ENCODE measurements around the gene ZFP36L1.
A peak's percentile ranks its signal among the peaks of the same experiment; 100 is the strongest.

The ZFP36L1 gene

GRCh38 chr14:68777644-68778043, 15.2 kb downstream of the ZFP36L1 start:
- H3K18ac ChIP-seq (ENCODE audit: low read length), result no peak overlapping the region
- no peak overlapping the region for H2AK5ac ChIP-seq (ENCODE audit: low read length)
- H3K79me1 ChIP-seq (ENCODE audit: low read length), result peaks cover 5% of the 10 kb centered on the region
- H3K36me3 ChIP-seq (ENCODE audit: control insufficient read depth in 1 of 2, insufficient read depth in 2 of 2, low read length in 2 of 2), result no peaks in the 10 kb centered on the region
- no peaks in the 10 kb centered on the region for H3K27me3 ChIP-seq (ENCODE audit: insufficient read depth, low read length)
- no peak overlapping the region for H3K4me3 ChIP-seq (ENCODE audit: low read depth, low read length)
- WGBS (ENCODE audit: extremely low coverage, insufficient coverage, insufficient read length), result no CpG with 5 or more reads among the region's 1 CpG
- peaks cover 4 to 13% of the 10 kb centered on the region in 2 experiments for H3K4me1 ChIP-seq (ENCODE audit: control insufficient read depth in 1 of 2, insufficient read depth in 2 of 2, low read length in 2 of 2)
- no peak overlapping the region for H3K14ac ChIP-seq (ENCODE audit: low read length)
- no peak overlapping the region for H3K23ac ChIP-seq (ENCODE audit: low read length)
- no peak overlapping the region for H3K4me2 ChIP-seq (ENCODE audit: low read length)
- DNase-seq, result no peak
- H4K91ac ChIP-seq (ENCODE audit: low read depth, low read length), result no peak overlapping the region
- H3K4ac ChIP-seq (ENCODE audit: low read depth, low read length), result no peak overlapping the region
- no peak overlapping the region for H4K12ac ChIP-seq (ENCODE audit: low read depth, low read length)
- no peak overlapping the region for H2BK5ac ChIP-seq (ENCODE audit: low read depth, low read length, poor library complexity)
- no peak overlapping the region for H2BK12ac ChIP-seq (ENCODE audit: low read length)
- no peak overlapping the region for H3K27ac ChIP-seq (ENCODE audit: low read depth, low read length)
- no peak overlapping the region for H3K9ac ChIP-seq (ENCODE audit: low read length)
- H2BK120ac ChIP-seq (ENCODE audit: insufficient read depth, low read length, poor library complexity), result no peak overlapping the region
- no peaks in the 10 kb centered on the region for H3K9me3 ChIP-seq (ENCODE audit: insufficient read depth, low read depth, low read length)
- no peak overlapping the region for H2AFZ ChIP-seq (ENCODE audit: insufficient read depth, low read length, poor library complexity)
- no peaks in the 10 kb centered on the region for H3K79me2 ChIP-seq (ENCODE audit: control insufficient read depth, insufficient read depth, low read length, poor library complexity)
- H4K8ac ChIP-seq (ENCODE audit: low read depth, low read length), result no peak overlapping the region

- H2AFZ ChIP-seq (ENCODE audit: insufficient read depth, low read length, poor library complexity), result no peak overlapping the region
- H3K4ac ChIP-seq (ENCODE audit: low read depth, low read length), result no peak overlapping the region
- H4K91ac ChIP-seq (ENCODE audit: low read depth, low read length), result no peak overlapping the region
- no peak overlapping the region for H3K18ac ChIP-seq (ENCODE audit: low read length)
- no peak overlapping the region for H3K4me2 ChIP-seq (ENCODE audit: low read length)
- H2BK120ac ChIP-seq (ENCODE audit: insufficient read depth, low read length, poor library complexity), result no peak overlapping the region
- H3K9ac ChIP-seq (ENCODE audit: low read length), result no peak overlapping the region
- no peak overlapping the region for H2BK12ac ChIP-seq (ENCODE audit: low read length)
- H4K12ac ChIP-seq (ENCODE audit: low read depth, low read length), result no peak overlapping the region
- no CpG with 5 or more reads among the region's 6 CpGs for WGBS (ENCODE audit: extremely low coverage, insufficient coverage, insufficient read length)
- no peak overlapping the region for H3K27ac ChIP-seq (ENCODE audit: low read depth, low read length)
- H3K79me2 ChIP-seq (ENCODE audit: control insufficient read depth, insufficient read depth, low read length, poor library complexity), result no peaks in the 10 kb centered on the region
- no peaks in the 10 kb centered on the region for H3K9me3 ChIP-seq (ENCODE audit: insufficient read depth, low read depth, low read length)
- H3K79me1 ChIP-seq (ENCODE audit: low read length), result peaks cover 2% of the 10 kb centered on the region
- H2BK5ac ChIP-seq (ENCODE audit: low read depth, low read length, poor library complexity), result no peak overlapping the region
- H3K36me3 ChIP-seq (ENCODE audit: control insufficient read depth in 1 of 2, insufficient read depth in 2 of 2, low read length in 2 of 2), result no peaks in the 10 kb centered on the region
- H3K23ac ChIP-seq (ENCODE audit: low read length), result no peak overlapping the region
- no peak overlapping the region for H4K8ac ChIP-seq (ENCODE audit: low read depth, low read length)
- H3K27me3 ChIP-seq (ENCODE audit: insufficient read depth, low read length), result no peaks in the 10 kb centered on the region
- H2AK5ac ChIP-seq (ENCODE audit: low read length), result peak overlapping the region; percentile 35
- no peak overlapping the region for H3K4me3 ChIP-seq (ENCODE audit: low read depth, low read length)
- peaks cover 4 to 9% of the 10 kb centered on the region in 2 experiments for H3K4me1 ChIP-seq (ENCODE audit: control insufficient read depth in 1 of 2, insufficient read depth in 2 of 2, low read length in 2 of 2)
- H3K14ac ChIP-seq (ENCODE audit: low read length), result no peak overlapping the region
- no peak for DNase-seq
Measured at GRCh38 chr14:68775614-68776126, 17.2 kb downstream of the ZFP36L1 start.

- no peak overlapping the region for H2BK5ac ChIP-seq (ENCODE audit: low read depth, low read length, poor library complexity)
- no peaks in the 10 kb centered on the region for H3K9me3 ChIP-seq (ENCODE audit: insufficient read depth, low read depth, low read length)
- H3K27ac ChIP-seq (ENCODE audit: low read depth, low read length), result no peak overlapping the region
- WGBS (ENCODE audit: extremely low coverage, insufficient coverage, insufficient read length), result no CpG with 5 or more reads among the region's 4 CpGs
- no peak overlapping the region for H4K8ac ChIP-seq (ENCODE audit: low read depth, low read length)
- no peak overlapping the region for H3K23ac ChIP-seq (ENCODE audit: low read length)
- peak in 1 of 2 donors; percentile 50 for DNase-seq
- H3K27me3 ChIP-seq (ENCODE audit: insufficient read depth, low read length), result no peaks in the 10 kb centered on the region
- H2BK120ac ChIP-seq (ENCODE audit: insufficient read depth, low read length, poor library complexity), result no peak overlapping the region
- no peak overlapping the region for H3K14ac ChIP-seq (ENCODE audit: low read length)
- no peak overlapping the region for H2BK12ac ChIP-seq (ENCODE audit: low read length)
- H3K79me2 ChIP-seq (ENCODE audit: control insufficient read depth, insufficient read depth, low read length, poor library complexity), result no peaks in the 10 kb centered on the region
- H2AFZ ChIP-seq (ENCODE audit: insufficient read depth, low read length, poor library complexity), result no peak overlapping the region
- no peak overlapping the region for H3K9ac ChIP-seq (ENCODE audit: low read length)
- no peak overlapping the region for H3K4ac ChIP-seq (ENCODE audit: low read depth, low read length)
- no peak overlapping the region for H3K18ac ChIP-seq (ENCODE audit: low read length)
- no peak overlapping the region for H2AK5ac ChIP-seq (ENCODE audit: low read length)
- peaks cover 2% of the 10 kb centered on the region for H3K79me1 ChIP-seq (ENCODE audit: low read length)
- no peak overlapping the region for H4K91ac ChIP-seq (ENCODE audit: low read depth, low read length)
- no peaks in the 10 kb centered on the region for H3K36me3 ChIP-seq (ENCODE audit: control insufficient read depth in 1 of 2, insufficient read depth in 2 of 2, low read length in 2 of 2)
- H3K4me1 ChIP-seq (ENCODE audit: control insufficient read depth in 1 of 2, insufficient read depth in 2 of 2, low read length in 2 of 2), result peaks cover 0 to 2% of the 10 kb centered on the region in 2 experiments
- no peak overlapping the region for H3K4me2 ChIP-seq (ENCODE audit: low read length)
- no peak overlapping the region for H4K12ac ChIP-seq (ENCODE audit: low read depth, low read length)
- H3K4me3 ChIP-seq (ENCODE audit: low read depth, low read length), result no peak overlapping the region
Measured at GRCh38 chr14:68774771-68775613, 17.9 kb downstream of the ZFP36L1 start.

- Histone ChIP-seq H2AFZ (ENCODE audit: insufficient read depth, low read length, poor library complexity) (no peak overlapping the region), H4K12ac (ENCODE audit: low read depth, low read length) (no peak overlapping the region), H3K23ac (ENCODE audit: low read length) (no peak overlapping the region), H2BK5ac (ENCODE audit: low read depth, low read length, poor library complexity) (no peak overlapping the region), H3K4ac (ENCODE audit: low read depth, low read length) (no peak overlapping the region), H2BK12ac (ENCODE audit: low read length) (no peak overlapping the region), H4K91ac (ENCODE audit: low read depth, low read length) (no peak overlapping the region), H2AK5ac (ENCODE audit: low read length) (peak overlapping the region; percentile 59), H3K4me3 (ENCODE audit: low read depth, low read length) (no peak overlapping the region), H4K8ac (ENCODE audit: low read depth, low read length) (no peak overlapping the region), H3K9me3 (ENCODE audit: insufficient read depth, low read depth, low read length) (no peaks in the 10 kb centered on the region), H3K4me2 (ENCODE audit: low read length) (no peak overlapping the region), H3K27me3 (ENCODE audit: insufficient read depth, low read length) (no peaks in the 10 kb centered on the region), H3K14ac (ENCODE audit: low read length) (no peak overlapping the region), H3K79me1 (ENCODE audit: low read length) (no peaks in the 10 kb centered on the region), H3K4me1 (ENCODE audit: control insufficient read depth in 1 of 2, insufficient read depth in 2 of 2, low read length in 2 of 2) (no peaks in the 10 kb centered on the region), H2BK120ac (ENCODE audit: insufficient read depth, low read length, poor library complexity) (no peak overlapping the region), H3K27ac (ENCODE audit: low read depth, low read length) (no peak overlapping the region), H3K79me2 (ENCODE audit: control insufficient read depth, insufficient read depth, low read length, poor library complexity) (no peaks in the 10 kb centered on the region), H3K9ac (ENCODE audit: low read length) (no peak overlapping the region), H3K36me3 (ENCODE audit: control insufficient read depth in 1 of 2, insufficient read depth in 2 of 2, low read length in 2 of 2) (no peaks in the 10 kb centered on the region), H3K18ac (ENCODE audit: low read length) (no peak overlapping the region)
- no peak for DNase-seq
- WGBS (ENCODE audit: extremely low coverage, insufficient coverage, insufficient read length), result no CpG with 5 or more reads among the region's 6 CpGs
Measured at GRCh38 chr14:68772761-68773381, 20.0 kb downstream of the ZFP36L1 start.
